Calu3 (cell line): ENCODE results near the gene DDX52. TPM values are rescaled to one million over a fixed set of nuclear protein-coding genes. Genes with fewer than 3 reads are reported as not detected.
"Not testable (repeated sequence)": the region's sequence is repeated elsewhere in the genome, so short reads cannot be mapped to it uniquely, and the experiment has no call there.

Experiments used
- BruUV-seq: library from RNA; stranded (reverse); fragments of 400-500 nt; replicated peaks from 2 replicates; lab custom pipeline; 2021; lab: Mats Ljungman, UMichigan
- CTCF ChIA-PET: fragments of 300-600 bp; sonication (Branson Sonifier 250); formaldehyde crosslinking; loops from one replicate; lab custom pipeline; 2022; ENCODE audit warnings: antibody characterized with exemption; lab: Charles Lee
- DNase-seq: peaks from one replicate; pipeline ENCODE4 v3.0.0; 2022
- H3K27ac Mint-ChIP-seq: one replicate; pipeline ENCODE4 v1.8.0; 2022; ENCODE audit warnings: mixed read lengths; ENCODE audit not compliant: unreplicated experiment
- H3K27me3 Mint-ChIP-seq: one replicate; pipeline ENCODE4 v1.8.0; 2022; ENCODE audit warnings: mixed read lengths; ENCODE audit not compliant: unreplicated experiment
- H3K36me3 Mint-ChIP-seq: one replicate; pipeline ENCODE4 v1.8.0; 2022; ENCODE audit warnings: mild to moderate bottlenecking, moderate library complexity, mixed read lengths; ENCODE audit not compliant: insufficient read depth, unreplicated experiment
- H3K4me1 Mint-ChIP-seq: one replicate; pipeline ENCODE4 v1.8.0; 2022; ENCODE audit warnings: mild to moderate bottlenecking, low read depth, mixed read lengths; ENCODE audit not compliant: unreplicated experiment
- H3K4me3 Mint-ChIP-seq: one replicate; pipeline ENCODE4 v1.8.0; 2022; ENCODE audit warnings: mild to moderate bottlenecking, low read depth, moderate library complexity, mixed read lengths; ENCODE audit not compliant: unreplicated experiment
- H3K9me3 Mint-ChIP-seq: one replicate; pipeline ENCODE4 v1.8.0; 2022; ENCODE audit warnings: low read depth, mixed read lengths; ENCODE audit not compliant: unreplicated experiment
- intact Hi-C: fragments of 100-400 bp; cut with micrococcal nuclease; formaldehyde crosslinking; loops from one replicate; pipeline ENCODE4 v1.10.0; 2022; ENCODE audit not compliant: unreplicated experiment
- total RNA-seq: library from RNA; stranded (reverse); gene quantifications from 2 replicates; pipeline ENCODE4 v1.2.3, GENCODE V29; 2022
- TF ChIP-seq, protein P1 (sequence below): fragments of 200-600 bp; IDR thresholded peaks from one replicate; pipeline ENCODE4 v1.8.0; 2022; ENCODE audit warnings: antibody characterized with exemption; ENCODE audit not compliant: unreplicated experiment

Gene DDX52
- total RNA-seq, 1 experiment from 2014 or later = 137 TPM

GRCh38 chr17:37643869-37644268 lies 623 bp upstream of the DDX52 start:
- Mint-ChIP-seq H3K27me3 (peaks cover 7% of the 10 kb centered on the region), H3K27ac (peak overlapping the region; percentile 87), H3K36me3 (peaks cover 46% of the 10 kb centered on the region), H3K4me1 (peaks cover 45% of the 10 kb centered on the region), H3K9me3 (no peaks in the 10 kb centered on the region), H3K4me3 (peak overlapping the region; percentile 86)
- TF ChIP-seq, protein P1, sequence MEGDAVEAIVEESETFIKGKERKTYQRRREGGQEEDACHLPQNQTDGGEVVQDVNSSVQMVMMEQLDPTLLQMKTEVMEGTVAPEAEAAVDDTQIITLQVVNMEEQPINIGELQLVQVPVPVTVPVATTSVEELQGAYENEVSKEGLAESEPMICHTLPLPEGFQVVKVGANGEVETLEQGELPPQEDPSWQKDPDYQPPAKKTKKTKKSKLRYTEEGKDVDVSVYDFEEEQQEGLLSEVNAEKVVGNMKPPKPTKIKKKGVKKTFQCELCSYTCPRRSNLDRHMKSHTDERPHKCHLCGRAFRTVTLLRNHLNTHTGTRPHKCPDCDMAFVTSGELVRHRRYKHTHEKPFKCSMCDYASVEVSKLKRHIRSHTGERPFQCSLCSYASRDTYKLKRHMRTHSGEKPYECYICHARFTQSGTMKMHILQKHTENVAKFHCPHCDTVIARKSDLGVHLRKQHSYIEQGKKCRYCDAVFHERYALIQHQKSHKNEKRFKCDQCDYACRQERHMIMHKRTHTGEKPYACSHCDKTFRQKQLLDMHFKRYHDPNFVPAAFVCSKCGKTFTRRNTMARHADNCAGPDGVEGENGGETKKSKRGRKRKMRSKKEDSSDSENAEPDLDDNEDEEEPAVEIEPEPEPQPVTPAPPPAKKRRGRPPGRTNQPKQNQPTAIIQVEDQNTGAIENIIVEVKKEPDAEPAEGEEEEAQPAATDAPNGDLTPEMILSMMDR = no peak
- DNase-seq = no peak
- intact Hi-C loops = no loop called here
- CTCF ChIA-PET = interaction anchor here (0.7 to 3.5 kb wide), 10 partner anchors 25 to 175 kb away, joined by 3 to 23 read pairs (median 3); partner anchors contain the start of gene SYNRG
- BruUV-seq = TSS peak; percentile 86

DNA sequence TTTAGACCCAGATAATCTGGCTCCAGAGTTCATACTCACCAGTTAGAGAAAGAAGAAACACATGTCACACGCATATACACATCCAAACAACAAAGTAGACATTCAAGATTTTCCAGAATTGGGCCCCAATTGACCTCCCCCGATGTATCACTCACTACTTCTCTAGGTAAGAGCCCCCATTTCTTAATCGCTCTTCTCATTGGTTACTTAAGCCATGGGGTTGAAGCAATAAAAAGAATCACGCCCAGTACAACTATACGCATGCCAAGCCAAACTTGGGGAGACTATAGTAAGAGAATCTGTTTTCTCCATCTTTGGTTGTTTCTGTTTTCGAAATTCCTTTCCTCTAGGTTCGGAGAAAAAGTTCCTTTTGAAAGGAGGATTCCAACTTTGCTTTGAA lies 565 bp downstream of the DDX52 start:
- BruUV-seq = TSS peak; percentile 67
- H3K9me3 Mint-ChIP-seq = no peaks in the 10 kb centered on the region
- H3K4me3 Mint-ChIP-seq = peak overlapping the region; percentile 86
- intact Hi-C loops = no loop called here
- no peak for DNase-seq
- peaks cover 7% of the 10 kb centered on the region for H3K27me3 Mint-ChIP-seq
- TF ChIP-seq, protein P1 = no peak
- CTCF ChIA-PET = interaction anchor here (0.5 to 3.5 kb wide), 3 partner anchors 33 to 326 kb away, joined by 4 to 23 read pairs (median 7); partner anchors contain the start of gene SYNRG
- peak overlapping the region; percentile 87 for H3K27ac Mint-ChIP-seq
- peaks cover 34% of the 10 kb centered on the region for H3K4me1 Mint-ChIP-seq
- peaks cover 58% of the 10 kb centered on the region for H3K36me3 Mint-ChIP-seq

DNA sequence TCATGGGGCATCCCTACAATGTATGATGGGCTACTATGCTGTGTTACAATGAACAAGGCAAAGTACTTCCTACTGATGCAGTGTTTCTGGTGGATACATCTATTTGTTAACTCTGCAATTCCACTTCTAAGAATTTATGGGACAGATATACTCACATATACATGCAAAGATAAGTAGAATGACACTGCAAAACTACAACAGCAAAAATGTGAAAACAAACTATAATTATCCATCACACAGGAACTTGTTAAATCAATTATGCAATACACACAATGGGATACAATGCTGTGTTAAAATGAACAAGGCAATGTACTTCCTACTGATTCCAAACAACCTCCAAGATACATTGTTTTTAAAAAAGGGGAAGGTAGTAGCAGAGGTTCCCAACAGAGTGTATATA lies 3.2 kb downstream of the DDX52 start:
- BruUV-seq = no TSS peak
- intact Hi-C loops = no loop called here
- TF ChIP-seq, protein P1 = no peak
- H3K27ac Mint-ChIP-seq = peak overlapping the region; percentile 8
- peak overlapping the region; percentile 1 for H3K4me3 Mint-ChIP-seq
- H3K36me3 Mint-ChIP-seq = peaks cover 75% of the 10 kb centered on the region
- peaks cover 34% of the 10 kb centered on the region for H3K4me1 Mint-ChIP-seq
- CTCF ChIA-PET = interaction anchor here (0.6 to 1.1 kb wide), 5 partner anchors 8 to 1513 kb away, joined by 3 to 6 read pairs (median 3); no protein-coding TSS in a partner anchor
- H3K27me3 Mint-ChIP-seq = peaks cover under 1% of the 10 kb centered on the region
- no peaks in the 10 kb centered on the region for H3K9me3 Mint-ChIP-seq
- no peak for DNase-seq

GRCh38 chr17:37637956-37638355 lies 5.3 kb downstream of the DDX52 start:
- H3K36me3 Mint-ChIP-seq = peaks cover 79% of the 10 kb centered on the region
- no peak for DNase-seq
- no peaks in the 10 kb centered on the region for H3K9me3 Mint-ChIP-seq
- H3K4me3 Mint-ChIP-seq = no peak overlapping the region
- intact Hi-C loops = no loop called here
- CTCF ChIA-PET = no interaction called here
- no peak overlapping the region for H3K27ac Mint-ChIP-seq
- TF ChIP-seq, protein P1 = no peak
- no TSS peak for BruUV-seq
- no peaks in the 10 kb centered on the region for H3K27me3 Mint-ChIP-seq
- H3K4me1 Mint-ChIP-seq = peaks cover 19% of the 10 kb centered on the region

GRCh38 chr17:37616430-37616829 lies 26.8 kb downstream of the DDX52 start:
- H3K4me1 Mint-ChIP-seq, intact Hi-C loops, H3K27ac Mint-ChIP-seq, H3K9me3 Mint-ChIP-seq, H3K27me3 Mint-ChIP-seq, CTCF ChIA-PET, BruUV-seq, DNase-seq, H3K4me3 Mint-ChIP-seq: not testable (repeated sequence)
- H3K36me3 Mint-ChIP-seq = peaks cover 63% of the 10 kb centered on the region
